Measurements from ENCODE around the gene LURAP1L.

DNA sequence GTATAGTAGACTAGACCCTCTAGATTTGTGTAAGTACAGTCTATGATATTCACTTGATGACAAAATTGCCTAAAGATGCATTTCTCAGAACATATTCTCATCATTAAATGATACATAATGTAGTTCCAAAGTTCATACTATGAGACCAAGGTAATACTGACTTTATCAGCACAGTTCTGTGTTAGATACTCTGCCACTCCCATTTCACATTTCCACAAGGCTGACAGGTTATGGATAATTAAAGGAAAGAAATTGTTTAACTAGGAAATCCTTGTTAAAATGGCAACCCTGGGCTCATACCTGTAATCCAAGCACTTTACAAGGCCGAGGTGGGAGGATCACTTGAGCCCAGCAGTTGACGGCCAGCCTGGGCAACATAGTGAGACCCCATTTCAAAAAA, 48.0 kb upstream of the LURAP1L start:
- TF ChIP-seq POLR2AphosphoS5 (IDR thresholded peaks at IDR 0.05; ENCODE audit: low read depth, low read length) (no peak), TAF1 (IDR thresholded peaks at IDR 0.05; ENCODE audit: borderline replicate concordance, low read depth, low read length) (no peak), POLR2A (IDR thresholded peaks at IDR 0.05; ENCODE audit: low read depth, low read length) (no peak)

Data from GM12892 (cell line).